ENCODE results near the gene PLIN5. TPM values are rescaled to one million over a fixed set of nuclear protein-coding genes. Genes with fewer than 3 reads are reported as not detected.

Gene PLIN5
- total and polyA plus RNA-seq, 10 of the 15 experiments (the other 5 are each of a cell fraction or from before 2014, with no cell fraction given), result 0.15 to 0.33 TPM; not detected in 8

DNA sequence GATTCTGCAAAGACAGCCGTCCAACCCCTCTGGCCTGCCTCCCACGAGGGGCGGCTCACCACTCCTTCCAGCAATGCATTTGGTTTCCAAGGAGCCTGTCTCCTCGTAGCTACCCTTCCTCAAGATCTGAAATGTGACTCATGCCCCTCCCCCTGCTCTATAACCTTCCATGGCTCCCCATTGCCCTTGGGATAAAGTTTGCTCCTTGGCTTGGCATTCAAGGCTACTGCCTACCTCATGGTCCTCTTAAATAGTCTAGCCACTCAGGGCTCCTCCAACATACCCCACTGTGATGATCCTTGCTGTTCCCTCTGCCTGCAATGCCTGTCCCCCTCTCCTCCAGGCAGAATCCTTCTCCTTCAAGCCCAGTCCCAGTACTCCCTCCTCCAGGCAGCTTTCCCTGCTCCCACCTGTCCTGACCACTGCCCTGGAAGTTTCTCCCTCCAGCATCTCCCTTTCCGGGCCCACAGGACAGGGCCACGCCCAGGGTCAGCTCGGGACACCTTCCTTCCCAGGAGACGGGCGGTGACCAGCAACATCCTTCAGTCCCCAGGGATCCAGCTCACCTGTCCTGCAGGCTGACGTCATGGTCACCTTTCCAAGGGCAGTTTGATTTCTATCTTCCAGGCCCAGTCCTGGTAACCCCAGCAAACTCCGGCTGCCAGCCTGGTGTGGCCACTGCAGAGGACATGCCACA, 43.7 kb upstream of the PLIN5 start:
- BruUV-seq (replicated peaks), result no TSS peak
- ChIA-PET CTCF (interaction anchor here (1.5 to 3.4 kb wide), 2 partner anchors 55 to 58 kb away, joined by 5 to 32 read pairs; no protein-coding TSS in a partner anchor), SMC1A (ENCODE audit: uncharacterized antibody, unreplicated experiment) (interaction anchor here (0.8 kb wide), 1 partner anchor 11 kb away, joined by 3 read pairs; no protein-coding TSS in a partner anchor), POLR2A (no interaction called here), RAD21 (ENCODE audit: unreplicated experiment) (no interaction called here)
- H3K4me3 ChIP-seq, result no peak overlapping the region
- no peak for FAIRE-seq
- no peak for DNase-seq (ENCODE audit: low read depth, low spot score)
- no peak for ATAC-seq
- 20% methylated on average over 11 of the region's 11 CpGs for WGBS (ENCODE audit: insufficient coverage, insufficient replicate concordance, low lambda C conversion rate, missing lambda C conversion rate)
- in situ Hi-C loops (cut with MboI), result loop anchor here (5.0 kb wide), 1 partner anchor 59 kb away; the partner anchor contains the start of gene TNFAIP8L1
- no peak overlapping the region for H2AFZ ChIP-seq (ENCODE audit: control insufficient read depth, low read depth, low read length)
- no peaks in the 10 kb centered on the region for H3K79me2 ChIP-seq (ENCODE audit: control insufficient read depth, insufficient read depth, low read length)
- no peaks in the 10 kb centered on the region for H3K9me3 ChIP-seq (replicated peaks; ENCODE audit: control insufficient read depth, insufficient read depth, low read length)
- intact Hi-C loops (cut with micrococcal nuclease; ENCODE audit: unreplicated experiment), result no loop called here
- no peaks in the 10 kb centered on the region for H3K4me1 ChIP-seq (ENCODE audit: control insufficient read depth, insufficient read depth, low read length)
- TF ChIP-seq ZNF384 (IDR thresholded peaks at IDR 0.05; ENCODE audit: borderline replicate concordance, low read depth, low read length), result no peak
- TF ChIP-seq WRNIP1 (IDR thresholded peaks at IDR 0.05; ENCODE audit: borderline replicate concordance, low read depth, low read length), result no peak
- H3K36me3 ChIP-seq (ENCODE audit: control insufficient read depth in 2 of 2, insufficient read depth in 2 of 2, low read length in 1 of 2), result no peaks in the 10 kb centered on the region
- H3K27me3 ChIP-seq (replicated peaks in 1 of 2; ENCODE audit: control insufficient read depth in 2 of 2, insufficient read depth in 2 of 2, low read length in 1 of 2), result peaks cover 6 to 7% of the 10 kb centered on the region in 2 experiments
- H3K9ac ChIP-seq (ENCODE audit: control insufficient read depth, insufficient read depth, low read length), result no peak overlapping the region
- no peak overlapping the region for H3K27ac ChIP-seq (ENCODE audit: control insufficient read depth, insufficient read depth)
- H3K4me2 ChIP-seq (ENCODE audit: control insufficient read depth, insufficient read depth), result no peak overlapping the region
- H4K20me1 ChIP-seq (ENCODE audit: control insufficient read depth, insufficient read depth), result no peaks in the 10 kb centered on the region

- H3K79me2 ChIP-seq (ENCODE audit: control insufficient read depth, insufficient read depth, low read length), result no peaks in the 10 kb centered on the region
- FAIRE-seq (no peak), ATAC-seq (no peak), DNase-seq (ENCODE audit: low read depth, low spot score) (no peak)
- no peaks in the 10 kb centered on the region for H4K20me1 ChIP-seq (ENCODE audit: control insufficient read depth, insufficient read depth)
- H3K9ac ChIP-seq (ENCODE audit: control insufficient read depth, insufficient read depth, low read length), result no peak overlapping the region
- ChIA-PET SMC1A (ENCODE audit: uncharacterized antibody, unreplicated experiment) (interaction anchor here (2.3 to 2.7 kb wide), 2 partner anchors 56 to 59 kb away, joined by 11 to 13 read pairs; no protein-coding TSS in a partner anchor), POLR2A (no interaction called here), RAD21 (ENCODE audit: unreplicated experiment) (interaction anchor here (1.6 to 2.6 kb wide), 2 partner anchors 56 to 59 kb away, joined by 6 to 13 read pairs; no protein-coding TSS in a partner anchor), CTCF (interaction anchor here (1.3 to 3.4 kb wide), 6 partner anchors 11 to 60 kb away, joined by 3 to 45 read pairs (median 8); no protein-coding TSS in a partner anchor)
- intact Hi-C loops (cut with micrococcal nuclease; ENCODE audit: unreplicated experiment) (loop anchor here (2.0 kb wide), 1 partner anchor 60 kb away; no protein-coding TSS in a partner anchor), in situ Hi-C loops (cut with MboI) (loop anchor here (5.0 kb wide), 1 partner anchor 60 kb away; the partner anchor contains the start of gene TNFAIP8L1)
- no peaks in the 10 kb centered on the region for H3K4me1 ChIP-seq (ENCODE audit: control insufficient read depth, insufficient read depth, low read length)
- peaks cover 3 to 4% of the 10 kb centered on the region in 2 experiments for H3K27me3 ChIP-seq (replicated peaks in 1 of 2; ENCODE audit: control insufficient read depth in 2 of 2, insufficient read depth in 2 of 2, low read length in 1 of 2)
- BruUV-seq (replicated peaks), result no TSS peak
- no peaks in the 10 kb centered on the region for H3K9me3 ChIP-seq (replicated peaks; ENCODE audit: control insufficient read depth, insufficient read depth, low read length)
- no peak overlapping the region for H3K27ac ChIP-seq (ENCODE audit: control insufficient read depth, insufficient read depth)
- no peak overlapping the region for H2AFZ ChIP-seq (ENCODE audit: control insufficient read depth, low read depth, low read length)
- no peaks in the 10 kb centered on the region for H3K36me3 ChIP-seq (ENCODE audit: control insufficient read depth in 2 of 2, insufficient read depth in 2 of 2, low read length in 1 of 2)
- whole genome bisulfite sequencing (ENCODE audit: insufficient coverage, insufficient replicate concordance, low lambda C conversion rate, missing lambda C conversion rate), result 35% methylated on average over 4 of the region's 5 CpGs
- no peak overlapping the region for H3K4me2 ChIP-seq (ENCODE audit: control insufficient read depth, insufficient read depth)
- H3K4me3 ChIP-seq, result no peak overlapping the region
- no peak for TF ChIP-seq TBL1XR1 (IDR thresholded peaks at IDR 0.05; ENCODE audit: low read depth, low read length)
- no peak for TF ChIP-seq CREB1 (IDR thresholded peaks at IDR 0.05; ENCODE audit: low read depth)
- TF ChIP-seq HDGF (IDR thresholded peaks at IDR 0.05), result no peak
- no peak for TF ChIP-seq CBX3 (IDR thresholded peaks at IDR 0.05; ENCODE audit: borderline replicate concordance, low read depth)
- TF ChIP-seq, protein P1, sequence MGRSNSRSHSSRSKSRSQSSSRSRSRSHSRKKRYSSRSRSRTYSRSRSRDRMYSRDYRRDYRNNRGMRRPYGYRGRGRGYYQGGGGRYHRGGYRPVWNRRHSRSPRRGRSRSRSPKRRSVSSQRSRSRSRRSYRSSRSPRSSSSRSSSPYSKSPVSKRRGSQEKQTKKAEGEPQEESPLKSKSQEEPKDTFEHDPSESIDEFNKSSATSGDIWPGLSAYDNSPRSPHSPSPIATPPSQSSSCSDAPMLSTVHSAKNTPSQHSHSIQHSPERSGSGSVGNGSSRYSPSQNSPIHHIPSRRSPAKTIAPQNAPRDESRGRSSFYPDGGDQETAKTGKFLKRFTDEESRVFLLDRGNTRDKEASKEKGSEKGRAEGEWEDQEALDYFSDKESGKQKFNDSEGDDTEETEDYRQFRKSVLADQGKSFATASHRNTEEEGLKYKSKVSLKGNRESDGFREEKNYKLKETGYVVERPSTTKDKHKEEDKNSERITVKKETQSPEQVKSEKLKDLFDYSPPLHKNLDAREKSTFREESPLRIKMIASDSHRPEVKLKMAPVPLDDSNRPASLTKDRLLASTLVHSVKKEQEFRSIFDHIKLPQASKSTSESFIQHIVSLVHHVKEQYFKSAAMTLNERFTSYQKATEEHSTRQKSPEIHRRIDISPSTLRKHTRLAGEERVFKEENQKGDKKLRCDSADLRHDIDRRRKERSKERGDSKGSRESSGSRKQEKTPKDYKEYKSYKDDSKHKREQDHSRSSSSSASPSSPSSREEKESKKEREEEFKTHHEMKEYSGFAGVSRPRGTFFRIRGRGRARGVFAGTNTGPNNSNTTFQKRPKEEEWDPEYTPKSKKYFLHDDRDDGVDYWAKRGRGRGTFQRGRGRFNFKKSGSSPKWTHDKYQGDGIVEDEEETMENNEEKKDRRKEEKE (IDR thresholded peaks at IDR 0.05), result no peak
- no peak for TF ChIP-seq ZNF274 (IDR thresholded peaks at IDR 0.05; ENCODE audit: insufficient read depth, insufficient read length)
- no peak for TF ChIP-seq SIX5 (IDR thresholded peaks at IDR 0.05; ENCODE audit: low read depth, low read length, severe bottlenecking)
- no peak for TF ChIP-seq KAT2A (conservative IDR thresholded peaks at IDR 0.05; ENCODE audit: control insufficient read depth, low read depth, low read length)
- TF ChIP-seq RUNX3 (IDR thresholded peaks at IDR 0.05; ENCODE audit: low read length), result no peak
- TF ChIP-seq NFYB (IDR thresholded peaks at IDR 0.05; ENCODE audit: insufficient read depth, low read depth, low read length), result no peak
- TF ChIP-seq HDAC2 (IDR thresholded peaks at IDR 0.05), result no peak
These were observed 42.2 kb upstream of the PLIN5 start for GRCh38 chr19:4577020-4577782.
